ENCODE data around the gene THSD4. TPM values are rescaled to one million over a fixed set of nuclear protein-coding genes. Genes with fewer than 3 reads are reported as not detected.

Gene THSD4
- total RNA-seq, 2 donors from 2014 or later = 71.2 to 150 TPM

- Histone ChIP-seq H3K4me3 (no peak overlapping the region), H3K9me3 (no peaks in the 10 kb centered on the region), H3K36me3 (no peaks in the 10 kb centered on the region), H3K4me1 (ENCODE audit: control insufficient read depth in 1 of 2, low read depth in 2 of 2) (peaks cover 0 to 34% of the 10 kb centered on the region in 2 donors), H3K27ac (peak overlapping the region in 1 of 2 donors; percentile 19), H3K27me3 (replicated peaks; ENCODE audit: insufficient read depth) (no peaks in the 10 kb centered on the region)
- DNase-seq (ENCODE audit: low spot score) = no peak
- ATAC-seq (ENCODE audit: insufficient number of reproducible peaks, low FRiP score, low read depth) = no peak
- TF ChIP-seq, protein P1, sequence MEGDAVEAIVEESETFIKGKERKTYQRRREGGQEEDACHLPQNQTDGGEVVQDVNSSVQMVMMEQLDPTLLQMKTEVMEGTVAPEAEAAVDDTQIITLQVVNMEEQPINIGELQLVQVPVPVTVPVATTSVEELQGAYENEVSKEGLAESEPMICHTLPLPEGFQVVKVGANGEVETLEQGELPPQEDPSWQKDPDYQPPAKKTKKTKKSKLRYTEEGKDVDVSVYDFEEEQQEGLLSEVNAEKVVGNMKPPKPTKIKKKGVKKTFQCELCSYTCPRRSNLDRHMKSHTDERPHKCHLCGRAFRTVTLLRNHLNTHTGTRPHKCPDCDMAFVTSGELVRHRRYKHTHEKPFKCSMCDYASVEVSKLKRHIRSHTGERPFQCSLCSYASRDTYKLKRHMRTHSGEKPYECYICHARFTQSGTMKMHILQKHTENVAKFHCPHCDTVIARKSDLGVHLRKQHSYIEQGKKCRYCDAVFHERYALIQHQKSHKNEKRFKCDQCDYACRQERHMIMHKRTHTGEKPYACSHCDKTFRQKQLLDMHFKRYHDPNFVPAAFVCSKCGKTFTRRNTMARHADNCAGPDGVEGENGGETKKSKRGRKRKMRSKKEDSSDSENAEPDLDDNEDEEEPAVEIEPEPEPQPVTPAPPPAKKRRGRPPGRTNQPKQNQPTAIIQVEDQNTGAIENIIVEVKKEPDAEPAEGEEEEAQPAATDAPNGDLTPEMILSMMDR (IDR thresholded peaks at IDR 0.05) = no peak
Observed at GRCh38 chr15:71231758-71232157, 116.5 kb downstream of the THSD4 start.

- TF ChIP-seq, protein P1 (IDR thresholded peaks at IDR 0.05) = no peak
- DNase-seq (ENCODE audit: low spot score) = no peak
- peaks cover 0 to 28% of the 10 kb centered on the region in 2 donors for H3K4me1 ChIP-seq (ENCODE audit: control insufficient read depth in 1 of 2, low read depth in 2 of 2)
- H3K36me3 ChIP-seq = no peaks in the 10 kb centered on the region
- H3K9me3 ChIP-seq = no peaks in the 10 kb centered on the region
- ATAC-seq (ENCODE audit: insufficient number of reproducible peaks, low FRiP score, low read depth) = no peak
- no peak overlapping the region for H3K4me3 ChIP-seq
- no peak overlapping the region for H3K27ac ChIP-seq
- H3K27me3 ChIP-seq (replicated peaks; ENCODE audit: insufficient read depth) = no peaks in the 10 kb centered on the region
Observed at GRCh38 chr15:71232411-71232810, 117.1 kb downstream of the THSD4 start.

- Histone ChIP-seq H3K36me3 (peaks cover 3% of the 10 kb centered on the region), H3K4me1 (ENCODE audit: control insufficient read depth in 1 of 2, low read depth in 2 of 2) (peaks cover 0 to 14% of the 10 kb centered on the region in 2 donors), H3K9me3 (no peaks in the 10 kb centered on the region), H3K27me3 (replicated peaks; ENCODE audit: insufficient read depth) (no peaks in the 10 kb centered on the region), H3K4me3 (no peak overlapping the region), H3K27ac (no peak overlapping the region)
- ATAC-seq (ENCODE audit: insufficient number of reproducible peaks, low FRiP score, low read depth) (no peak), DNase-seq (ENCODE audit: low spot score) (no peak)
- TF ChIP-seq, protein P1 (IDR thresholded peaks at IDR 0.05) = no peak
Observed at GRCh38 chr15:71237456-71238188, 122.4 kb downstream of the THSD4 start.

DNA sequence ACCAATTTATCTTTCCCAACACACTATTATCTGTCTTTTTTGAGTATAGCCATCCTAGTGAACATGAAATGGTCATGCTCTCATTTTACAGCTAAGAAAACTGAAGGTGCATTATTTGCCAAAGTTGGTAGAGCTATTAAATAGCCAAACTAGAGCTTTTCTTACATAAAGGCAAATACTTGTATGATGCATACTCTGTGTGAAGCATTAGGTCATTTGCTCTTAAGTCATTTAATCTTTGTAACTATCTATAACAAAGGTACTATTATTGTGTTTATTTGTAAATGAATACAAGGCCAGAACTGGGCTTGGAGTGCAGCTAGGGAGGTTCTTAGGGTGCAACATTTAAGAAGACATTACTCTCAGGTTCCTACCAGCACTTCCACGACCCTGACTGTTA is 123.7 kb downstream of the THSD4 start:
- Histone ChIP-seq H3K36me3 (peaks cover 5% of the 10 kb centered on the region), H3K27me3 (replicated peaks; ENCODE audit: insufficient read depth) (no peaks in the 10 kb centered on the region), H3K9me3 (no peaks in the 10 kb centered on the region), H3K27ac (no peak overlapping the region), H3K4me3 (no peak overlapping the region), H3K4me1 (ENCODE audit: control insufficient read depth in 1 of 2, low read depth in 2 of 2) (peaks cover 0 to 3% of the 10 kb centered on the region in 2 donors)
- DNase-seq (ENCODE audit: low spot score) (no peak), ATAC-seq (ENCODE audit: insufficient number of reproducible peaks, low FRiP score, low read depth) (no peak)
- TF ChIP-seq, protein P1 (IDR thresholded peaks at IDR 0.05) = no peak

GRCh38 chr15:71239592-71240364 is 124.5 kb downstream of the THSD4 start:
- Histone ChIP-seq H3K4me3 (no peak overlapping the region), H3K27me3 (replicated peaks; ENCODE audit: insufficient read depth) (no peaks in the 10 kb centered on the region), H3K36me3 (peaks cover 10% of the 10 kb centered on the region), H3K9me3 (no peaks in the 10 kb centered on the region), H3K27ac (no peak overlapping the region), H3K4me1 (ENCODE audit: control insufficient read depth in 1 of 2, low read depth in 2 of 2) (no peaks in the 10 kb centered on the region)
- no peak for ATAC-seq (ENCODE audit: insufficient number of reproducible peaks, low FRiP score, low read depth)
- no peak for DNase-seq (ENCODE audit: low spot score)
- TF ChIP-seq, protein P1 (IDR thresholded peaks at IDR 0.05) = no peak

Data from thoracic aorta (tissue), 2 donors.